ENCODE data around the gene TXK. TPM values are rescaled to one million over a fixed set of nuclear protein-coding genes. Genes with fewer than 3 reads are reported as not detected.

TXK gene
- total and polyA plus RNA-seq, 5 experiments from 2014 or later: 57.8 to 140 (median 92.2) TPM

DNA sequence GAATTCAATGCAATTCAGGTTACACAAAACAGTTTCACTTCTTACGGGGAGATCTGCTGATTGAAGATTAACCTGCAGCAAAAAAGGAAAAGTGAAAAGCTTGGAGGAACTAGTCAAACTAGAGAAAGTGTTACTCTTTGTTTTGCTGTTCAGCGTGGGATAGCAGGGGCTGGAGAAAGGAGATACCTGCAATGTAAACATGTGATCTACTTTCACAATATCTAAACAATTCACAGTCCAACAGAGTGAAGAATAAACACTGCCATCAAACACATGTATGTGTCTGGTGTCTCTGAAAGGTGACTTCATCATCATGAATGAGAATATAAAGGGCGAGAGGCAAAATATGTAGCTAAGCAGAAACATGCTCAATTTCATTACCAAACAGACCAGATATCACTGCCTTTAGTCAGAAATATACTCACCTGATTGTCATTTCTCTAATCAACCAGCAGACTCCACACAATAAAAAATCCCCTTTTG is 91.0 kb downstream of the TXK start:
- Mint-ChIP-seq H3K36me3 (no peaks in the 10 kb centered on the region), H3K4me3 (no peak overlapping the region), H3K4me1 (peaks cover 20 to 63% (median 38%) of the 10 kb centered on the region in 4 donors), H3K27me3 (peaks cover 0 to 2% (median 0%) of the 10 kb centered on the region in 5 donors), H3K27ac (no peak overlapping the region), H3K9me3 (no peaks in the 10 kb centered on the region)
- POLR2A ChIA-PET: no interaction called here
- ATAC-seq (no peak), DNase-seq (no peak)

DNA sequence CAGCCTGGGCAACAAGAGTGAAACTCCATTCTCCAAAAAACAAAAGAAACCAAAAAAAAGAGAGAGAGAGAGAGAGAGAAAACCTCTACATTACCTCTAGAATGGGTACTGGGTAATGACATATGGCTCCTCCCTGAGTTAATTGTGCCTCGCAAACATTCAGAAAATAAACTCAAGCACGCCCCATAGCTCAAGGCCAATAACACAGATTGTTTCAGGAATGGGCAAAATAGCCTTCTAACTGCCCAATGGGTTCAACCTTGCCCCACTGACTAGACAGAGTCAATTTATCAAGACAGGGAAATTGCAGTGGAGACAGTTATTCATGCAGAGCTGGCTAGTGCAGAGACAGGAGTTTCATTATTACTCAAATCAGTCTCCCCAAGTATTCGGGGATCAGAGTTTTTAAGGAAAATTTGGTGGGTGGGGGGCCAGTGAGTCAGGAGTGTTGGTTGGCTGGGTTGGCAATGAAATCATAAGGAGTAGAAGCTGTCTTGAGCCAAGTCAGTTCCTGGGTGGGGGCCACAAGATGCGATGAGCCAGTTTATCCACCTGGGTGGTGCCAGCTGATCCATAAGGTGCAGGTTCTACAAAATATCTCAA is 92.4 kb downstream of the TXK start:
- H3K4me1 Mint-ChIP-seq: peaks cover 12 to 56% (median 25%) of the 10 kb centered on the region in 4 donors
- H3K4me3 Mint-ChIP-seq: no peak overlapping the region
- H3K36me3 Mint-ChIP-seq: no peaks in the 10 kb centered on the region
- POLR2A ChIA-PET: no interaction called here
- ATAC-seq (no peak), DNase-seq (no peak)
- peak overlapping the region in 1 of 10 donors; percentile 9 for H3K27ac Mint-ChIP-seq
- H3K27me3 Mint-ChIP-seq: peaks cover 0 to 2% (median 0%) of the 10 kb centered on the region in 5 donors
- no peaks in the 10 kb centered on the region for H3K9me3 Mint-ChIP-seq

DNA sequence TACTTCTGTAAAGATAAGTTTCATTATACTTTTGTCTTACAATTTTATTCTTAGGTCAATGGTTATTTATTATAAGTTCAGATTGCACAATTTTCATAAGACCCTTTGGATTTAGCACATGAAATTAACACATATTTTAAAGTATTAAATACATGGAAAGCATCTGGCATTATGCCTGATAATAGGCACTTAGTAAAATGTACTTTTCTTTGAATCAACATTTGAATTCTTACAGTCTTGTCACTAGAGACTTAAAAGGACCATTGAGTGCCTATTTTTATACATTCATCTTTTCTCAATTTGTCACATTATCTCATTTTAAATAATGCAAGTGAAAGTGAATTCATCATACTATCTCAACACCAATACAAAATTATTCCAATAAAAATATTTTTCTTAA is 94.5 kb downstream of the TXK start:
- H3K4me3 Mint-ChIP-seq: no peak overlapping the region
- DNase-seq (no peak), ATAC-seq (no peak)
- POLR2A ChIA-PET: no interaction called here
- peaks cover 5 to 56% (median 19%) of the 10 kb centered on the region in 4 donors for H3K4me1 Mint-ChIP-seq
- H3K27me3 Mint-ChIP-seq: peaks cover 0 to 2% (median 0%) of the 10 kb centered on the region in 5 donors
- no peaks in the 10 kb centered on the region for H3K9me3 Mint-ChIP-seq
- H3K27ac Mint-ChIP-seq: no peak overlapping the region
- no peaks in the 10 kb centered on the region for H3K36me3 Mint-ChIP-seq

DNA sequence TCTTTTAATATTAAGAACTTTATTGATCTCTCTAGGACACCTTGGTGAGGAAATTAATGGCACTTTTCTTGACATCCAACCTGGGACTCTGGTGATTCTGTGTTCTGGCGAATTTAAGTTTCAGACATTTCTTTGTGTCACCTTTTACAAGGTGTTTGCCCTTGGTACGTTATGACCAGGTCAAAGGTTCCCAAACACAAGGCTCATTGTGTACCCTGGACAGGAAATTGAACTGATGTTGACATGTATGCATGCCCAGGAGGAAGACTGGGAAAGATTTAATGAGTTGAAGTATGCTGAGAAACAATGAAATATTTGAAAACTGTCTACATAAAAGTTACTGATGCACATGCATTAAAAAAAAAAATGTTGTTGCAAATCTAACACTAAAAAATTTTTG is 95.4 kb downstream of the TXK start:
- DNase-seq: no peak
- H3K9me3 Mint-ChIP-seq: no peaks in the 10 kb centered on the region
- no peak overlapping the region for H3K27ac Mint-ChIP-seq
- no peak for ATAC-seq
- H3K4me1 Mint-ChIP-seq: peaks cover 8 to 56% (median 21%) of the 10 kb centered on the region in 4 donors
- POLR2A ChIA-PET: no interaction called here
- H3K27me3 Mint-ChIP-seq: peaks cover 0 to 2% (median 0%) of the 10 kb centered on the region in 5 donors
- no peak overlapping the region for H3K4me3 Mint-ChIP-seq
- no peaks in the 10 kb centered on the region for H3K36me3 Mint-ChIP-seq

DNA sequence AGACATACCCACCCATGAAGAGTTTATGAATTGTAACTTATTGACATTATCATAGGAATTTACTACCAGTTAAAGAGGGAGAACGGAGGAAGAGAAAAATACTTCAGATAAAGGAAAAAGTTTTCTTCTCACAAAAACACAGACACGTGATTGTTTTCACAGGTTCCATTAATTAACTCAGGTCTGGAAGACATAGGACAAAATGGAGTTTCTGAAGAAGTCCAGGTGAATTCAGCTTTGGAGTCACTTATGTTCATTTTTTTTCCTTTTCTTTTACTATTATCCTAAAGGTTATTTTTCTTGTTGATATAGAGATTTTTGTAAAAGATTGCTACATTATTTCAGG is 97.0 kb downstream of the TXK start:
- Mint-ChIP-seq H3K4me3 (no peak overlapping the region), H3K27ac (peak overlapping the region in 1 of 10 donors; percentile 60), H3K9me3 (no peaks in the 10 kb centered on the region), H3K4me1 (peaks cover 6 to 42% (median 11%) of the 10 kb centered on the region in 4 donors), H3K36me3 (no peaks in the 10 kb centered on the region), H3K27me3 (no peaks in the 10 kb centered on the region)
- POLR2A ChIA-PET: no interaction called here
- DNase-seq (no peak), ATAC-seq (no peak)

DNA sequence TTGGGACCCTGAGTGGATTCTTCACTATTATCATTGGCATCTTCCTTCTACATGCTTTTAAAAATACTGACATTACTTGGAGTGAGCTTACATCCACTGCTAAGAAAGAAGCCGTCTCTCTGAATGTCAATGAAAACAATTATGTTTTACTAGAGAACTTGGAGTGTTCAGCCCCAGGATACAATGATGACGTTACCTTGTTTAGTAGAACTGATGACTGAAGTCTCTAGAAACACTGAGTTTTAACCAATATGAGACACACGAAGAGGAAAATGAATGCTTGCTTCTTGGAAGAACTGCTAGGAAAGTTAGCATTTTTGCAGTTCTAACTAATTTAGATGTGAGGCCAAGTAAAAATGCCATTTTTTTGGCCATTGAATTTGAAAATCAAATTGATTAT is 98.1 kb downstream of the TXK start:
- POLR2A ChIA-PET: no interaction called here
- DNase-seq (no peak), ATAC-seq (no peak)
- peaks cover 6 to 38% (median 11%) of the 10 kb centered on the region in 4 donors for H3K4me1 Mint-ChIP-seq
- peak overlapping the region in 1 of 10 donors; percentile 60 for H3K27ac Mint-ChIP-seq
- no peaks in the 10 kb centered on the region for H3K9me3 Mint-ChIP-seq
- H3K4me3 Mint-ChIP-seq: no peak overlapping the region
- H3K27me3 Mint-ChIP-seq: no peaks in the 10 kb centered on the region
- no peaks in the 10 kb centered on the region for H3K36me3 Mint-ChIP-seq

DNA sequence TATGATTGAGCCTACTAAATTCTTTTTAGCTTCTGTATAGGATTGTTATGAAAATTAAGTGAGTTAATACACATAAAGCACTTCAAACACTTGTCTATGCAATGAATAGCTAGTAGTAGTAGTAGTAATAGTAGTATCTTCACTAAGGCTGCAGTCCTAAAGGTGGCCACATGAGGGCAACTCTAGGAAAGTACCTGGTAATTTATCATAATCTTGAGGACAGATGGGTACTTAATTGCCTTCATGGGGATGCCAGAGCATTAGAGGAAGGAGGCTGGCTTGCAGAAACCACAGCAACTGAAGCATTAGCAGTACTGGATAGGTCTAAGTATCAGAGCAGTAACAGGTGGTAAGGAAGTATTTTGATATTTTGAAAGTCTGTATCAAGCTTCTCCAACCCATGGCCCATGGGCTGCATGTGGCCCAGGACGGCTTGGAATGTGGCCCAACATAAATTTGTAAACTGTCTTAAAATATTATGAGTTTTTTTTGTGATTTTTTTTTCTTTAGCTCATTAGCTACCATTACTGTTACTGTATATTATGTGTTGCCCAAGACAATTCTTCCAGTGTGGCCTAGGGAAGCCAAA is 100.1 kb downstream of the TXK start:
- POLR2A ChIA-PET: interaction anchor here (0.7 to 1.1 kb wide), 2 partner anchors 11 to 38 kb away, joined by 4 read pairs; no protein-coding TSS in a partner anchor
- no peaks in the 10 kb centered on the region for H3K36me3 Mint-ChIP-seq
- H3K27ac Mint-ChIP-seq: no peak overlapping the region
- DNase-seq (peak in 9 of 10 donors; percentile 28 to 73 (median 54)), ATAC-seq (peak; percentile 88)
- no peaks in the 10 kb centered on the region for H3K9me3 Mint-ChIP-seq
- H3K27me3 Mint-ChIP-seq: no peaks in the 10 kb centered on the region
- H3K4me3 Mint-ChIP-seq: no peak overlapping the region
- peaks cover 6 to 38% (median 11%) of the 10 kb centered on the region in 4 donors for H3K4me1 Mint-ChIP-seq

DNA sequence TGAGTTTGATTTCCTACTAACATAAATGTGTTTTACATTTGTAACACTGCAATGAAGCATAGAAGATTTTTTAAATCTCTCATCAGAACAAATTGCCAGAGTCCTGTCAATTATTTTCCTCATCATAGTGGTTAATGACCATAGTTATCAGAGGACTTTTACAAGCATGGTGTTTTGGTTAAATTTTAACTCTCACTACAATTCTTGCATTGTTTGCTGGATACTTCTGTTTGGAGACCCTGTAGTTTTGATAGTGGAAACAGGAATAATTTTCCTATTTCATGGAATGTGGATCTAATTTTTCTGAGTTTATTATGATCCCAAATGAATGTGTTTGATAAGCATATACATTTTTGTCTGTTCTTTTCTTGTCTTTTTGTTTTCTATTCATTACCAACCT is 100.6 kb downstream of the TXK start:
- ATAC-seq (no peak), DNase-seq (no peak)
- POLR2A ChIA-PET: no interaction called here
- no peaks in the 10 kb centered on the region for H3K27me3 Mint-ChIP-seq
- no peaks in the 10 kb centered on the region for H3K9me3 Mint-ChIP-seq
- H3K36me3 Mint-ChIP-seq: no peaks in the 10 kb centered on the region
- no peak overlapping the region for H3K27ac Mint-ChIP-seq
- peaks cover 6 to 36% (median 11%) of the 10 kb centered on the region in 4 donors for H3K4me1 Mint-ChIP-seq
- H3K4me3 Mint-ChIP-seq: no peak overlapping the region

DNA sequence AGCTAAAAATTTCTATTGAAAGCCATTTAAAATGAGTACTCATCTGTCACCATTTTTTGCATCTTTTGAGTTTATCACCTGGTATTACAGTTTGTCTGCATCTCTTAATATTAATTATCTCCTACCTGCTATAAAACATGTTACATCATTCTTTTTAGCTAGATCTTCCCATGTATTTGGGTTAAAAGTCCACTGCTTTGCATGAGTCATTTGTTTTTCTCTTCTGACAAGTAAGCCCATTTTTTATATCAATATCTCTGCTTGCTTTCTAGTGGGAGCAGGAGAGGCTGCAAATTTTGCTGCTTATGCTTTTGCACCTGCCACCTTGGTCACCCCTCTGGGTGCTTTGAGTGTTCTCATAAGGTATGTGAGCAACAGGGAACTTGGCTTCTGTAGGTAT is 101.3 kb downstream of the TXK start:
- H3K27me3 Mint-ChIP-seq: no peaks in the 10 kb centered on the region
- DNase-seq (no peak), ATAC-seq (no peak)
- no peak overlapping the region for H3K4me3 Mint-ChIP-seq
- H3K27ac Mint-ChIP-seq: peak overlapping the region in 1 of 10 donors; percentile 37
- POLR2A ChIA-PET: interaction anchor here (1.5 kb wide), 1 partner anchor 13 kb away, joined by 3 read pairs; no protein-coding TSS in a partner anchor
- no peaks in the 10 kb centered on the region for H3K9me3 Mint-ChIP-seq
- H3K36me3 Mint-ChIP-seq: no peaks in the 10 kb centered on the region
- H3K4me1 Mint-ChIP-seq: peaks cover 6 to 34% (median 11%) of the 10 kb centered on the region in 4 donors

DNA sequence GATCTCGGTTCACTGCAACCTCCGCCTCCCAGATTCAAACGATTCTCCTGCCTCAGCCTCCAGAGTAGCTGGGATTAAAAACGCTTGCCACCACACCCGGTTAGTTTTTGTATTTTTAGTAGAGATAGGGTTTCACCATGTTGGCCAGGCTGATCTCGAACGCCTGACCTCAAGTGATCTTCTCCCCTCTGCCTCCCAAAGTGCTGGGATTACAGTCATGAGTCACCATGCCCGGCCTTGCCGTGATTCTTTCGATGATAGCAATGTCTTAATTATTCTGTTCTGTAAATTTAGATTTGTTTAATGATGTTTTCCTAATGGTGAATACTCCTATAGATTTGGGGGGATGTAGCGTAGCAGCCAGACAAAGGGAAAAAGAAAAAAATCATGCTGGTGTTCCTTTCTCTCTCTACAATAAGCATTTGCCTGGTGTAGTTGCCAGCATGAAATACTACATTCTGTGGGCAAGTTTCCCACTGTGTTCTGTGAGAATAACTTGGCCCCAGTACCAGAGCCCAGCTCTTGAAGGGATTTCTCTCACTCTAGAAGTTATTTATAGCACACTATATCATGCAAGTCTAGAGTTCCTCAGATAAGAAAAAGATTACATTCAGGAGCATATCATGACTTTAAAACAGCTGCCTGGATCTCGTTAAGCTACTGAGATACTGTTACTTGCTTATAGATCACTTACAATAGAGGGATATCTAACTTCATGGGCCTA is 102.1 kb downstream of the TXK start:
- Mint-ChIP-seq H3K4me1 (peaks cover 4 to 32% (median 11%) of the 10 kb centered on the region in 4 donors), H3K9me3 (no peaks in the 10 kb centered on the region), H3K4me3 (no peak overlapping the region), H3K27me3 (no peaks in the 10 kb centered on the region), H3K36me3 (no peaks in the 10 kb centered on the region), H3K27ac (no peak overlapping the region)
- DNase-seq (no peak), ATAC-seq (no peak)
- POLR2A ChIA-PET: interaction anchor here (1.5 kb wide), 1 partner anchor 12 kb away, joined by 3 read pairs; no protein-coding TSS in a partner anchor

DNA sequence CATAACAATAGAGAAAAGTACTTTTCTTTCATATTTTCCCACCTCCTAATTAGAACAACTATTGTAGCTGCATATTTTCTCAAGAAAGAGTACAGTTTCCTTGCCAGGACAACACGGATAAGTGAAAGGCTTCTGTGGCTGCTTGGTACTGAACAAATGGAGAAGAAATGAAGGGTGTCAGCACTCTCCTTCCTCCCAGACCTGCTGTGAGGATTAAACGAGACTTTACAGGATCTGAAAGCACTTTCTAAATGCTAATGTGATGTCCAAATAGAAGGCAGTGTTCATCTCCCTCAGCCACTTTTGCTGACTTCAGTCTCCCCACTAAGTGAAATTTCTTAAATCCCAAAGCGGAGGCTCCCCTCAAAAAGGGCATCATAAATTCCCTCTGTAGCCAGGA is 103.6 kb downstream of the TXK start:
- Mint-ChIP-seq H3K9me3 (no peaks in the 10 kb centered on the region), H3K4me1 (peaks cover 4 to 17% (median 6%) of the 10 kb centered on the region in 4 donors), H3K27me3 (peaks cover 0 to 4% (median 2%) of the 10 kb centered on the region in 5 donors), H3K4me3 (no peak overlapping the region), H3K27ac (no peak overlapping the region), H3K36me3 (no peaks in the 10 kb centered on the region)
- no peak for ATAC-seq
- POLR2A ChIA-PET: no interaction called here
- no peak for DNase-seq

DNA sequence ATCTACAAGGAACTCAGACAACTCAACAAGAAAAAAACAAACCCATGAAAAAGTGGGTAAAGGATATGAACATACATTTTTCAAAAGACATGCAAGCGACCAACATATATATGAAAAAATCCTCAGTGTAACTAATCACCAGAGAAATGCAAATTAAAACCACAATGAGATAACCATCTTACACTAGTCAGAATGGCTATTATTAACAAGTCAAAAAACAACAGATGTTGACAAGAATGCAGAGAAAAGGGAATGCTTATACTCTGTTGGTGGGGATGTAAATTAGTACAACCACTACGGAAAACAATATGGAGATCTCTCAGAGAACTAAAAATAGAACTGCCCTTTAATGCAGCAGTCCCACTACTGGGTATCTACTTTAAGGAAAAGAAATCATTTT is 105.4 kb downstream of the TXK start:
- POLR2A ChIA-PET: no interaction called here
- H3K9me3 Mint-ChIP-seq: no peaks in the 10 kb centered on the region
- ATAC-seq: no peak
- peaks cover under 1 to 3% (median 1%) of the 10 kb centered on the region in 4 donors for H3K4me1 Mint-ChIP-seq
- no peaks in the 10 kb centered on the region for H3K36me3 Mint-ChIP-seq
- no peak overlapping the region for H3K27ac Mint-ChIP-seq
- DNase-seq: no peak
- H3K27me3 Mint-ChIP-seq: peaks cover 0 to 7% (median 4%) of the 10 kb centered on the region in 5 donors
- H3K4me3 Mint-ChIP-seq: no peak overlapping the region

DNA sequence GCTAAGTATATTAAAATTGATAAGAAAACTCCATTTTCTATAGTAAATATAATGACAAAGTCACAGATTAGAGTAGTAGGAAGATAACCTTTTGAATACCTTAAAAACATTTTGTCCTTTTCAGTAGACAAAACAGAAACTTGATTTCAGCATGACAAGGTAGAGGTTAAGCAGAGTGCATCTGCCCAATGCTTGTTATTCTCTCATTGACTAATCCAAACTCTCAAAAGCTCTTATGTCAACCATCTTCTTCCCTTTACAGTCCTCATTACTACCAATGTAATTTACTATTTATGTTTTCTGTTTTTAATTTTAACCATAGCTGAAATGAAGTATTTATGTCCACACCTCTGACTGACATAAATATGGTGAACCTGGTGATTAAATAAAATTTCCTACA is 106.4 kb downstream of the TXK start:
- POLR2A ChIA-PET: no interaction called here

More for the DNA sequence above, 106.4 kb downstream of the TXK start:
- no peak overlapping the region for H3K4me3 Mint-ChIP-seq
- no peaks in the 10 kb centered on the region for H3K4me1 Mint-ChIP-seq
- no peaks in the 10 kb centered on the region for H3K9me3 Mint-ChIP-seq
- no peak overlapping the region for H3K27ac Mint-ChIP-seq
- ATAC-seq (no peak), DNase-seq (no peak)
- H3K27me3 Mint-ChIP-seq: peaks cover 0 to 7% (median 4%) of the 10 kb centered on the region in 5 donors
- no peaks in the 10 kb centered on the region for H3K36me3 Mint-ChIP-seq

All from naive thymus-derived CD8-positive, alpha-beta T cell (primary cell).